PFSK-1 (cell line): Measurements from ENCODE around the gene WSCD2.

Source experiments
- FOXP2 ChIP-seq: optimal IDR thresholded peaks from 2 replicates; pipeline ENCODE3; 2011; ENCODE audit warnings: borderline replicate concordance, control low read depth, inconsistent platforms; ENCODE audit not compliant: insufficient read depth; ENCODE audit errors: extremely low read length, extremely low read depth
- POLR2AphosphoS5 ChIP-seq: IDR thresholded peaks from 2 replicates; pipeline ENCODE4 v1.6.1; 2012; ENCODE audit warnings: low read depth, mild to moderate bottlenecking, control low read depth, low read length, moderate library complexity
- SIN3A ChIP-seq: IDR thresholded peaks from 2 replicates; pipeline ENCODE4 v1.6.1; 2012; ENCODE audit warnings: mild to moderate bottlenecking, low read length, moderate library complexity, borderline replicate concordance; ENCODE audit not compliant: insufficient read depth
- TAF1 ChIP-seq: IDR thresholded peaks from 2 replicates; pipeline ENCODE4 v1.6.1; 2012; ENCODE audit warnings: low read length, control low read depth, borderline replicate concordance; ENCODE audit not compliant: insufficient read depth
- TF ChIP-seq, protein P1 (sequence below), 2 experiments: IDR thresholded peaks; 2 replicates each; pipeline versions ENCODE4 v1.6.1 to v1.8.0; 2011 to 2012; ENCODE audit warnings: low read depth in 2 of 2, low read length in 2 of 2, control low read depth in 1 of 2, inconsistent platforms in 1 of 2, mild to moderate bottlenecking in 1 of 2, moderate library complexity in 1 of 2; ENCODE audit not compliant: insufficient read depth in 1 of 2

Gene WSCD2

GRCh38 chr12:108173160-108173559 is 44.1 kb downstream of the WSCD2 start:
- TF ChIP-seq TAF1 (no peak), SIN3A (no peak)
- TF ChIP-seq, protein P1, sequence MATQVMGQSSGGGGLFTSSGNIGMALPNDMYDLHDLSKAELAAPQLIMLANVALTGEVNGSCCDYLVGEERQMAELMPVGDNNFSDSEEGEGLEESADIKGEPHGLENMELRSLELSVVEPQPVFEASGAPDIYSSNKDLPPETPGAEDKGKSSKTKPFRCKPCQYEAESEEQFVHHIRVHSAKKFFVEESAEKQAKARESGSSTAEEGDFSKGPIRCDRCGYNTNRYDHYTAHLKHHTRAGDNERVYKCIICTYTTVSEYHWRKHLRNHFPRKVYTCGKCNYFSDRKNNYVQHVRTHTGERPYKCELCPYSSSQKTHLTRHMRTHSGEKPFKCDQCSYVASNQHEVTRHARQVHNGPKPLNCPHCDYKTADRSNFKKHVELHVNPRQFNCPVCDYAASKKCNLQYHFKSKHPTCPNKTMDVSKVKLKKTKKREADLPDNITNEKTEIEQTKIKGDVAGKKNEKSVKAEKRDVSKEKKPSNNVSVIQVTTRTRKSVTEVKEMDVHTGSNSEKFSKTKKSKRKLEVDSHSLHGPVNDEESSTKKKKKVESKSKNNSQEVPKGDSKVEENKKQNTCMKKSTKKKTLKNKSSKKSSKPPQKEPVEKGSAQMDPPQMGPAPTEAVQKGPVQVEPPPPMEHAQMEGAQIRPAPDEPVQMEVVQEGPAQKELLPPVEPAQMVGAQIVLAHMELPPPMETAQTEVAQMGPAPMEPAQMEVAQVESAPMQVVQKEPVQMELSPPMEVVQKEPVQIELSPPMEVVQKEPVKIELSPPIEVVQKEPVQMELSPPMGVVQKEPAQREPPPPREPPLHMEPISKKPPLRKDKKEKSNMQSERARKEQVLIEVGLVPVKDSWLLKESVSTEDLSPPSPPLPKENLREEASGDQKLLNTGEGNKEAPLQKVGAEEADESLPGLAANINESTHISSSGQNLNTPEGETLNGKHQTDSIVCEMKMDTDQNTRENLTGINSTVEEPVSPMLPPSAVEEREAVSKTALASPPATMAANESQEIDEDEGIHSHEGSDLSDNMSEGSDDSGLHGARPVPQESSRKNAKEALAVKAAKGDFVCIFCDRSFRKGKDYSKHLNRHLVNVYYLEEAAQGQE (IDR thresholded peaks at IDR 0.05; ENCODE audit: insufficient read depth in 1 of 2, low read depth in 2 of 2, low read length in 2 of 2), result no peak

- no peak for TF ChIP-seq SIN3A
- TF ChIP-seq, protein P1 (IDR thresholded peaks at IDR 0.05; ENCODE audit: insufficient read depth in 1 of 2, low read depth in 2 of 2, low read length in 2 of 2), result no peak
- TF ChIP-seq TAF1, result no peak
- TF ChIP-seq FOXP2, result no peak
- no peak for TF ChIP-seq POLR2AphosphoS5
These were observed 44.8 kb downstream of the WSCD2 start for GRCh38 chr12:108173892-108174291.

DNA sequence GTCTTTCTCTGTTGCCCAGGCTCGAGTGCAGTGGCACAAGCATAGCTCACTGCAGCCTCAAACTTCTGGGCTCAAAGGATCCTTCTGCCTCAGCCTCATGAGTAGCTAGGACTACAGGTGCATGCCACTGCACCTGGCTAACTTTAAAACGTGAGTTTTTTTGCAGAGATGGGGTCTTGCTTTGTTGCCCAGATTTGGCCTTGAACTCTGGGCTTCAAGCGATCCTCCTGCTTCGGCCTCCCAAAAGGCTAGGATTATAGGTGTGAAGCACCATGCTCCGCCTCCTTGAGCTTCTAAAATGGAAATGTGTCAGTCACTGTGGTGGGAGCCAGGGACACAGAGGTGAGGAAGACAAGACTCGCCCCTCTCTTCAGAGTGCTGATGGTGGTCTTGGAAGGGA is 45.6 kb downstream of the WSCD2 start:
- no peak for TF ChIP-seq POLR2AphosphoS5
- TF ChIP-seq, protein P1 (IDR thresholded peaks at IDR 0.05; ENCODE audit: insufficient read depth in 1 of 2, low read depth in 2 of 2, low read length in 2 of 2), result no peak
- TF ChIP-seq SIN3A, result no peak
- TF ChIP-seq FOXP2, result no peak
- no peak for TF ChIP-seq TAF1

DNA sequence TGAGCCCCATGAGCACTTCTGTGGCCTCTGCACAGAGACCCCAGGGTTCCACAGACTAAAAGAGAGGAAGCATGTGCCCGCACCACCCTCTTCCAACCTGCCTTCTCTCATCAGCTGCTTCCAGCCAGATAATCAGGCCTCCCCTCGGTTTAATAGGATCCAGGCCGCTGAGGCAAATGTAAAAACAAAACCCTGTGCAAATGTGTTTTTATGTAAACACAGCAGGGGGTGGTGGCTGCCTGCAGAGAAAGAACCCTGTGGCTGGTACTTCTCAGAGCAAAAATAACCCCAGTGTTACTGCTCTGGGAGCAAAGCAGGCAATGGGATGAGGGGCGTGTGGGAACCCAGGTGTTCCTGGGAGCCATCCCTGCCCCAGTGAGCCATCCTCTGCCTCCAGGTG is 46.2 kb downstream of the WSCD2 start:
- no peak for TF ChIP-seq SIN3A
- no peak for TF ChIP-seq POLR2AphosphoS5
- TF ChIP-seq, protein P1 (IDR thresholded peaks at IDR 0.05; ENCODE audit: insufficient read depth in 1 of 2, low read depth in 2 of 2, low read length in 2 of 2), result no peak
- TF ChIP-seq TAF1, result no peak
- TF ChIP-seq FOXP2, result no peak

DNA sequence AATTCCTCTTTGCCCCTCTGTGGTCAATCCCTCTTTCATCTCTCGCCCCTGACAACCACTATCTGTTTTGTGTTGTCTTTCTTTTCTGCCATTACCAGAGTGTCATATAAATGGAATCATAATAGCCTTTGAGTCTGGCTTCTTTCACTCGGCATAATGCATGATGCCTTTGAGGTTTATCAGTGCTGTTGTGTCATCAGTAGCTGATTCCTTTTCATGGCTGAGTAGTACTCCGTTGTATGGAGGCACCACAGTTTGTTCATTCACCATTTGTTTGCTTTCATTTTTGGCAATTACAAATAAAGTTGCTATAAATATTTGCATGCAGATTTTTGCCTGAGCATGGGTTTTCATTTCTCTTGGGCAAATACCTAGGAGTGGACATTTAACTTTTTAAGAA is 47.2 kb downstream of the WSCD2 start:
- TF ChIP-seq FOXP2 (no peak), SIN3A (no peak), TAF1 (no peak), POLR2AphosphoS5 (no peak)
- TF ChIP-seq, protein P1 (IDR thresholded peaks at IDR 0.05; ENCODE audit: insufficient read depth in 1 of 2, low read depth in 2 of 2, low read length in 2 of 2), result no peak
